ENCODE results near the gene NDEL1. TPM values are rescaled to one million over a fixed set of nuclear protein-coding genes. Genes with fewer than 3 reads are reported as not detected.

The NDEL1 gene
- total and polyA plus RNA-seq, 9 of the 15 experiments (the other 6 are each of a cell fraction or from before 2014, with no cell fraction given), result 0.86 to 30.5 (median 22.7) TPM

DNA sequence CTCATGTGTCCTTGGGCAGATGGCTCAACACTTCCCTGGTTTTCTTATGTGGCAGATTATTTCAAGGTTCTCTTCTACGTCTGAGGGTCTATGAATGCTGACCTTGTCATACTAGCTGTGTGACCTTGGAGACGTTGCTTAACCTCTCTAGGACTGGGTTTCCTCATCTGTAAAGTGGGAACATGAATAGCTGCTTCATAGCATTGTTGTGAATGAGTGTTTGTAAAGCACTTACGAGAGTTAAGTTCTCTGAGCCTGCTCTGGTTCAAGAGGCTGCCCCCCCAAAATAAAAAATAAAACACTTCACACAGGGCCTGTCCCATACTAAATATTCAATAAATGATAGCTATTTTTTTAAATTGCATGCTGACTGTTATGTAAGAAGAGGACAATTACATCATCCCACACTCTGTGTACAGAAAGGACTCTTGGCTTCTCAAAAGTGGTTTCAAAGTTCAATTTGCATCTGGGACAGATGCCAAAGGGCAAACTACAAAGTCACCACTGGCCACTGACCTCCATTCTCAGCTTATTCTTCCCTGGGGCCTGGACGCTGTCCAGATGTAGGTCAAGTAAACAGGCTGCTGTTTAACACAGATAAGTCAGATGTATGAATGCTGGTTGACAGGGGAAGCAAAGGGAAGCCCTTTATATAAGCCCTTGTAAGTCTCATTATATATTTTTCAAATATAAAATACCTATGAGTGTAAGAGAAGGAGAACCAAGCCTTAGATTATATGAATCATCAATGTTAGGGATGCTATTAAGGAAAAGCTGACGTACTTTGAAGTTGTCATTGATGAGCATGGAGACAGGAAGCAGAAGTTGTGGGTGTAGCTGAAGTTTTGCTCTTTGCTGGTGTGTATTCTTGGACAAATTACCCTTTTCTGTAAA, 15.4 kb upstream of the NDEL1 start (continued):
- TF ChIP-seq, protein P1, sequence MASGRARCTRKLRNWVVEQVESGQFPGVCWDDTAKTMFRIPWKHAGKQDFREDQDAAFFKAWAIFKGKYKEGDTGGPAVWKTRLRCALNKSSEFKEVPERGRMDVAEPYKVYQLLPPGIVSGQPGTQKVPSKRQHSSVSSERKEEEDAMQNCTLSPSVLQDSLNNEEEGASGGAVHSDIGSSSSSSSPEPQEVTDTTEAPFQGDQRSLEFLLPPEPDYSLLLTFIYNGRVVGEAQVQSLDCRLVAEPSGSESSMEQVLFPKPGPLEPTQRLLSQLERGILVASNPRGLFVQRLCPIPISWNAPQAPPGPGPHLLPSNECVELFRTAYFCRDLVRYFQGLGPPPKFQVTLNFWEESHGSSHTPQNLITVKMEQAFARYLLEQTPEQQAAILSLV (tag; IDR thresholded peaks at IDR 0.05), result no peak
- TF ChIP-seq ZNF282 (CRISPR knock-in tag; IDR thresholded peaks at IDR 0.05), result no peak
- TF ChIP-seq, protein P2, sequence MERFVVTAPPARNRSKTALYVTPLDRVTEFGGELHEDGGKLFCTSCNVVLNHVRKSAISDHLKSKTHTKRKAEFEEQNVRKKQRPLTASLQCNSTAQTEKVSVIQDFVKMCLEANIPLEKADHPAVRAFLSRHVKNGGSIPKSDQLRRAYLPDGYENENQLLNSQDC (CRISPR knock-in tag; IDR thresholded peaks at IDR 0.05), result no peak
- no peak for TF ChIP-seq FOXK1 (CRISPR knock-in tag; IDR thresholded peaks at IDR 0.05; ENCODE audit: borderline replicate concordance)
- no peak for TF ChIP-seq HOXB6 (CRISPR knock-in tag; IDR thresholded peaks at IDR 0.05; ENCODE audit: borderline replicate concordance)
- TF ChIP-seq TBP (optimal IDR thresholded peaks at IDR 0.05; ENCODE audit: low read depth, low read length), result no peak
- no peak for TF ChIP-seq RUNX1 (IDR thresholded peaks at IDR 0.05; ENCODE audit: low read depth)
- TF ChIP-seq CHCHD3 (CRISPR knock-in tag; IDR thresholded peaks at IDR 0.05), result no peak
- no peak for TF ChIP-seq NR1H2 (CRISPR knock-in tag; IDR thresholded peaks at IDR 0.05)
- peak; percentile 83 for TF ChIP-seq NR2C1 (IDR thresholded peaks at IDR 0.05)
- TF ChIP-seq NR2C1 (tag; IDR thresholded peaks at IDR 0.05), result peak; percentile 88
- TF ChIP-seq, protein P3, sequence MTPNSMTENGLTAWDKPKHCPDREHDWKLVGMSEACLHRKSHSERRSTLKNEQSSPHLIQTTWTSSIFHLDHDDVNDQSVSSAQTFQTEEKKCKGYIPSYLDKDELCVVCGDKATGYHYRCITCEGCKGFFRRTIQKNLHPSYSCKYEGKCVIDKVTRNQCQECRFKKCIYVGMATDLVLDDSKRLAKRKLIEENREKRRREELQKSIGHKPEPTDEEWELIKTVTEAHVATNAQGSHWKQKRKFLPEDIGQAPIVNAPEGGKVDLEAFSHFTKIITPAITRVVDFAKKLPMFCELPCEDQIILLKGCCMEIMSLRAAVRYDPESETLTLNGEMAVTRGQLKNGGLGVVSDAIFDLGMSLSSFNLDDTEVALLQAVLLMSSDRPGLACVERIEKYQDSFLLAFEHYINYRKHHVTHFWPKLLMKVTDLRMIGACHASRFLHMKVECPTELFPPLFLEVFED (CRISPR knock-in tag; conservative IDR thresholded peaks at IDR 0.05), result no peak
- no peak for TF ChIP-seq NR2C2 (CRISPR knock-in tag; IDR thresholded peaks at IDR 0.05)
- TF ChIP-seq NR2C2 (tag; IDR thresholded peaks at IDR 0.05), result peak; percentile 90
- TF ChIP-seq, protein P4, sequence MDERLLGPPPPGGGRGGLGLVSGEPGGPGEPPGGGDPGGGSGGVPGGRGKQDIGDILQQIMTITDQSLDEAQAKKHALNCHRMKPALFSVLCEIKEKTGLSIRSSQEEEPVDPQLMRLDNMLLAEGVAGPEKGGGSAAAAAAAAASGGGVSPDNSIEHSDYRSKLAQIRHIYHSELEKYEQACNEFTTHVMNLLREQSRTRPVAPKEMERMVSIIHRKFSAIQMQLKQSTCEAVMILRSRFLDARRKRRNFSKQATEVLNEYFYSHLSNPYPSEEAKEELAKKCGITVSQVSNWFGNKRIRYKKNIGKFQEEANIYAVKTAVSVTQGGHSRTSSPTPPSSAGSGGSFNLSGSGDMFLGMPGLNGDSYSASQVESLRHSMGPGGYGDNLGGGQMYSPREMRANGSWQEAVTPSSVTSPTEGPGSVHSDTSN (CRISPR knock-in tag; IDR thresholded peaks at IDR 0.05; ENCODE audit: low read depth), result no peak
- TF ChIP-seq, protein P4 (tag; conservative IDR thresholded peaks at IDR 0.05; ENCODE audit: low read depth), result peak; percentile 58
- TF ChIP-seq, protein P5, sequence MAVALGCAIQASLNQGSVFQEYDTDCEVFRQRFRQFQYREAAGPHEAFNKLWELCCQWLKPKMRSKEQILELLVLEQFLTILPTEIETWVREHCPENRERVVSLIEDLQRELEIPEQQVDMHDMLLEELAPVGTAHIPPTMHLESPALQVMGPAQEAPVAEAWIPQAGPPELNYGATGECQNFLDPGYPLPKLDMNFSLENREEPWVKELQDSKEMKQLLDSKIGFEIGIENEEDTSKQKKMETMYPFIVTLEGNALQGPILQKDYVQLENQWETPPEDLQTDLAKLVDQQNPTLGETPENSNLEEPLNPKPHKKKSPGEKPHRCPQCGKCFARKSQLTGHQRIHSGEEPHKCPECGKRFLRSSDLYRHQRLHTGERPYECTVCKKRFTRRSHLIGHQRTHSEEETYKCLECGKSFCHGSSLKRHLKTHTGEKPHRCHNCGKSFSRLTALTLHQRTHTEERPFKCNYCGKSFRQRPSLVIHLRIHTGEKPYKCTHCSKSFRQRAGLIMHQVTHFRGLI (CRISPR knock-in tag; IDR thresholded peaks at IDR 0.05), result no peak
- TF ChIP-seq ZBTB17 (CRISPR knock-in tag; IDR thresholded peaks at IDR 0.05), result no peak
- no peak for TF ChIP-seq ESRRB (CRISPR knock-in tag; IDR thresholded peaks at IDR 0.05; ENCODE audit: borderline replicate concordance)
- no peak for TF ChIP-seq MCM2 (IDR thresholded peaks at IDR 0.05; ENCODE audit: low read depth)

All from K562 (cell line).